ENCODE measurements around the gene KCNC3.

The KCNC3 gene

GRCh38 chr19:50311723-50312635 is 17.2 kb downstream of the KCNC3 start:
- no peak for DNase-seq (ENCODE audit: low read depth in 2 of 2)

- no peak for DNase-seq (ENCODE audit: low read depth in 2 of 2)
Observed at GRCh38 chr19:50310759-50311465, 18.3 kb downstream of the KCNC3 start.

GRCh38 chr19:50309396-50310125 is 19.6 kb downstream of the KCNC3 start:
- no peak for DNase-seq (ENCODE audit: low read depth in 2 of 2)

GRCh38 chr19:50308991-50309390 is 20.2 kb downstream of the KCNC3 start:
- no peak for DNase-seq (ENCODE audit: low read depth in 2 of 2)

- no peak for DNase-seq (ENCODE audit: low read depth in 2 of 2)
Observed at GRCh38 chr19:50303558-50303957, 25.6 kb downstream of the KCNC3 start.

GRCh38 chr19:50301607-50301971 is 27.6 kb downstream of the KCNC3 start:
- DNase-seq (ENCODE audit: low read depth in 2 of 2): no peak

GRCh38 chr19:50300814-50301606 is 28.2 kb downstream of the KCNC3 start:
- DNase-seq (ENCODE audit: low read depth in 2 of 2): no peak

- no peak for DNase-seq (ENCODE audit: low read depth in 2 of 2)
Observed at GRCh38 chr19:50300051-50300450, 29.1 kb downstream of the KCNC3 start.

- no peak for DNase-seq (ENCODE audit: low read depth in 2 of 2)
Observed at GRCh38 chr19:50293263-50294004, 35.7 kb downstream of the KCNC3 start.

GRCh38 chr19:50292216-50292827 is 36.9 kb downstream of the KCNC3 start:
- no peak for DNase-seq (ENCODE audit: low read depth in 2 of 2)

- DNase-seq (ENCODE audit: low read depth in 2 of 2): no peak
Observed at GRCh38 chr19:50290775-50291174, 38.4 kb downstream of the KCNC3 start.

GRCh38 chr19:50290011-50290410 is 39.2 kb downstream of the KCNC3 start:
- DNase-seq (ENCODE audit: low read depth in 2 of 2): no peak

- DNase-seq (ENCODE audit: low read depth in 2 of 2): no peak
Observed at GRCh38 chr19:50288954-50289353, 40.2 kb downstream of the KCNC3 start.

GRCh38 chr19:50287331-50287730 is 41.8 kb downstream of the KCNC3 start:
- DNase-seq (ENCODE audit: low read depth in 2 of 2): no peak

GRCh38 chr19:50286443-50286842 is 42.7 kb downstream of the KCNC3 start:
- no peak for DNase-seq (ENCODE audit: low read depth in 2 of 2)

GRCh38 chr19:50285833-50286232 is 43.3 kb downstream of the KCNC3 start:
- DNase-seq (ENCODE audit: low read depth in 2 of 2): no peak

- DNase-seq (ENCODE audit: low read depth in 2 of 2): no peak
Observed at GRCh38 chr19:50281491-50281890, 47.7 kb downstream of the KCNC3 start.

- DNase-seq (ENCODE audit: low read depth in 2 of 2): no peak
Observed at GRCh38 chr19:50280983-50281382, 48.2 kb downstream of the KCNC3 start.

- no peak for DNase-seq (ENCODE audit: low read depth in 2 of 2)
Observed at GRCh38 chr19:50280074-50280473, 49.1 kb downstream of the KCNC3 start.

- no peak for DNase-seq (ENCODE audit: low read depth in 2 of 2)
Observed at GRCh38 chr19:50277966-50278580, 51.1 kb downstream of the KCNC3 start.

All from stimulated activated CD4-positive, alpha-beta T cell treated with anti-CD3 and anti-CD28 coated beads, Interleukin-15, amount 100 ng/mL, for 48 hours (primary cell).